Measurements from ENCODE around the gene VSTM4. TPM values are rescaled to one million over a fixed set of nuclear protein-coding genes. Genes with fewer than 3 reads are reported as not detected.

Gene VSTM4
- total RNA-seq, 3 donors from 2014 or later, result 1.5 to 13.8 (median 2.2) TPM

DNA sequence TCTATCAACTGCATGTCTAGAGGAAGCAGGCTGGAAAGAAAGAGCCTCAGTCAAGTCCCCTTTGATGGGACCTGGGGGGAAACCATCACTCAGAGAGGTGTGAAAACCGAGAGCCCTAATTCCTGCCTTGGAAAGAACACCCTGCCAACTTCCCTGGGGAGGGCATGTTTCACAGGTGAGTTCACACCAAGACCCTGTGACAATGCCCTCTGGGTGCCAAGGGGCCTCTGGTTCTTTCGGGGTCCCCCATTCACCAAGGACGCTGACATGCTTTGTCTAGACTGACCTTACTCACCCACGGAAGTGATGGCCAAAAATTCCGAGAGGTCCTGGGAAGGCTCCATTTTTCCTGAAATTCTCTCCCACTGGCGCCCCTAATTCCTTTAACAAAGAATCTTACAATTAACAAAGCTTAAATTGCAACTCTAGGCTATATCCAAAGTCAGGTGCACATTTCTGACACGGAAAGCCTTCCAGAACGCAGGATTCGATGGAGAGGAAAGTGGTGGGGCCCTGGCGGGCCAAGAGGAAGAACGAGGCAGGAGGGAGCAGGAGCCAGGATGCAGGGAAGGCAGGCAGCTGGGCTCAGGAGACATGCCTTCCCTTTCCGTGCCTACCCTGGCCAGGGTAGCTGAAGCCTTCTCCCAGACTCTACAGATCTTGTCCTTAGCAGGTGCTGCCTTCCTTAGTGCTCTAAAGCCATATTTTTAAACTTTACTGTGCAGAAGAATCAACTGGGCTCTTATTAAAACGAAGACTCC lies 23.7 kb downstream of the VSTM4 start:
- H3K4me1 ChIP-seq (ENCODE audit: low read depth), result peaks cover 2% of the 10 kb centered on the region
- DNase-seq (no peak), ATAC-seq (no peak)
- TF ChIP-seq, protein P1, sequence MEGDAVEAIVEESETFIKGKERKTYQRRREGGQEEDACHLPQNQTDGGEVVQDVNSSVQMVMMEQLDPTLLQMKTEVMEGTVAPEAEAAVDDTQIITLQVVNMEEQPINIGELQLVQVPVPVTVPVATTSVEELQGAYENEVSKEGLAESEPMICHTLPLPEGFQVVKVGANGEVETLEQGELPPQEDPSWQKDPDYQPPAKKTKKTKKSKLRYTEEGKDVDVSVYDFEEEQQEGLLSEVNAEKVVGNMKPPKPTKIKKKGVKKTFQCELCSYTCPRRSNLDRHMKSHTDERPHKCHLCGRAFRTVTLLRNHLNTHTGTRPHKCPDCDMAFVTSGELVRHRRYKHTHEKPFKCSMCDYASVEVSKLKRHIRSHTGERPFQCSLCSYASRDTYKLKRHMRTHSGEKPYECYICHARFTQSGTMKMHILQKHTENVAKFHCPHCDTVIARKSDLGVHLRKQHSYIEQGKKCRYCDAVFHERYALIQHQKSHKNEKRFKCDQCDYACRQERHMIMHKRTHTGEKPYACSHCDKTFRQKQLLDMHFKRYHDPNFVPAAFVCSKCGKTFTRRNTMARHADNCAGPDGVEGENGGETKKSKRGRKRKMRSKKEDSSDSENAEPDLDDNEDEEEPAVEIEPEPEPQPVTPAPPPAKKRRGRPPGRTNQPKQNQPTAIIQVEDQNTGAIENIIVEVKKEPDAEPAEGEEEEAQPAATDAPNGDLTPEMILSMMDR (IDR thresholded peaks at IDR 0.05), result no peak
- no peaks in the 10 kb centered on the region for H3K36me3 ChIP-seq (ENCODE audit: low read depth)
- H3K4me3 ChIP-seq, result no peak overlapping the region
- intact Hi-C loops (cut with DNase I, micrococcal nuclease), result no loop called here
- peaks cover 8% of the 10 kb centered on the region for H3K9me3 ChIP-seq

DNA sequence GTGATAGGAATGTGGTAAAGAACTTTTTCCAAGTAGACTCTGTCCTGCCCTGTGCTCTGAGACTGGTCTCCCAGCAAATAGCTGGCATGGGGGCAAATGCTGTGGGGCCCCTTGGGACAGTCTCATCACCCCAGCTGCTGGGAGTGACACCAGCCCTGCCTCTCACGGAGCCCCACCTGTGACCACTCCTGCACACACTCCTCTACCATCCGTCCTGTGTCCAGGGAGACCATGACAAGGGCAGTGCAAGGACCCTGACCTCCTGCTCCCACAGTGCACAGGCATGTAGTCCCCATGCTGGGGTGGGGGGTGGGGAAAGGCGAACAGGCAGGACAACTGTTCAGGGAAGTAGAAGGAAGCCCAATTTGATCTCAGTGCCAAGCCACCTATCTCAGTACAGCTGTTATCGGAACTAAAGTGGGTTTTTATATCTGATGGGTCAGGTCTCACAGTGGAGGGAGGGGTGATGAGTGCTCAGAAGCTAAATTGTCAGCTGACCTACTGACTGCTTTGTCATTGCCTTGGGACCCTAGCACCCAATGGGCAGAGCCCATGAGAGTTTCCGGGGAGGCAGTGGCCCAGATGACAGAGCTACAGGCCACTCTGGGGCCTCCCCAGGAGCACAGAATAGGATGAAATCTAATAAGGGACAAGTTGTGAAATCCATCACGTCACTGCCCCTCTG lies 24.5 kb downstream of the VSTM4 start:
- TF ChIP-seq, protein P1 (IDR thresholded peaks at IDR 0.05), result no peak
- Histone ChIP-seq H3K4me3 (no peak overlapping the region), H3K4me1 (ENCODE audit: low read depth) (peaks cover 2% of the 10 kb centered on the region), H3K36me3 (ENCODE audit: low read depth) (no peaks in the 10 kb centered on the region), H3K9me3 (peaks cover 10% of the 10 kb centered on the region)
- DNase-seq, result no peak
- no peak for ATAC-seq
- intact Hi-C loops (cut with DNase I, micrococcal nuclease), result no loop called here

DNA sequence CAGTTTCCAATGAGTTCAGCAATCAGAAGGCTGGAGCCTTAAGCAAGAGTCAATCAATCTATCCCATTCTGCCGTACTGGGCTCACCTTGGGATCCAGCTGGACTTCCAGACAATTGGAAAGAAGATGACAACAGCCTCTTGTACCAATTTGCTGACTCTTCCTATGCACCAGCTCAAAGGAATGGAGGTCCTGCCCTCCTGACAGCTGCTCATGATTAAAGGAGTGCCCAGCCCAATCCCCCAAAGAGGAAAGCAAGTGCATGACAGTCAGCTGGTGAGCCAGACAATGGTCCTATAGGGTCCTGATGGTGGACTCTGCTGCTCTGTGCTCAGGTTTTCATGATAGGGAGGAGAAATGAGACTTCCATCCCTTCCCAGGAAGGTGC lies 25.1 kb downstream of the VSTM4 start:
- peaks cover 2% of the 10 kb centered on the region for H3K4me1 ChIP-seq (ENCODE audit: low read depth)
- DNase-seq, result no peak

DNA sequence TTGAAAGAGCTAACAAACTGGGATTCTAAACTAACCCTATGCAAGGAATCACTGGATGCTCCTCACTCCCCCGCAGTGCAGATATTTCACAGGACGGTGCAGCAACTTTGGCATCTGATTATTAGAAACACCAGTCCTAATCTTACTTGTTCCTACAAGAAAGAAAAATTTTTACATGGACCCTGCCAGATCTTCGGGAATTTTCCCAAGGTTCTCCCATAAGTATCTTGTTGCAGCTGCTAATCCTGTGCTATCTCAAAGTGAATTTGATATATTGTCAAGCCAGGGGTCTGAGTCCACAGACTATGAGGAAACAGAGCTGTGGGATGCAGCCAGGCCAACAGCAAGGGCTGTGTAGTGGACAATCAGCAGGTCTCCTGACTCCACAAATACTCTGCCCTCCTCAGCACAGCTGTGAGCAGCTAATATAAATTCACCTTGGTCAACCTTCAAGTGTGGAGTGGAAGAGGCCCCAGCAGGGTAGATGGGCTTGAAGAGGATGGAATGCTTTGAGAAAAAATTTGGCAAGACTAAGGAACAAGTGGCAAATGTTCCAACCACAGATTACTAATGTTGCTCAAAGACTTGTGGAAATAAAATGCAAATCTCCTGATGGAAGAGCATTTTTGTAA lies 25.6 kb downstream of the VSTM4 start:
- Histone ChIP-seq H3K36me3 (ENCODE audit: low read depth) (no peaks in the 10 kb centered on the region), H3K4me1 (ENCODE audit: low read depth) (peaks cover 2% of the 10 kb centered on the region), H3K4me3 (no peak overlapping the region), H3K9me3 (peaks cover 10% of the 10 kb centered on the region)
- intact Hi-C loops (cut with DNase I, micrococcal nuclease), result no loop called here
- no peak for ATAC-seq
- TF ChIP-seq, protein P1 (IDR thresholded peaks at IDR 0.05), result no peak
- no peak for DNase-seq

More for the DNA sequence above, 25.1 kb downstream of the VSTM4 start:
- peaks cover 10% of the 10 kb centered on the region for H3K9me3 ChIP-seq
- intact Hi-C loops (cut with DNase I, micrococcal nuclease), result no loop called here
- H3K36me3 ChIP-seq (ENCODE audit: low read depth), result no peaks in the 10 kb centered on the region
- TF ChIP-seq, protein P1 (IDR thresholded peaks at IDR 0.05), result no peak
- no peak overlapping the region for H3K4me3 ChIP-seq
- no peak for ATAC-seq

DNA sequence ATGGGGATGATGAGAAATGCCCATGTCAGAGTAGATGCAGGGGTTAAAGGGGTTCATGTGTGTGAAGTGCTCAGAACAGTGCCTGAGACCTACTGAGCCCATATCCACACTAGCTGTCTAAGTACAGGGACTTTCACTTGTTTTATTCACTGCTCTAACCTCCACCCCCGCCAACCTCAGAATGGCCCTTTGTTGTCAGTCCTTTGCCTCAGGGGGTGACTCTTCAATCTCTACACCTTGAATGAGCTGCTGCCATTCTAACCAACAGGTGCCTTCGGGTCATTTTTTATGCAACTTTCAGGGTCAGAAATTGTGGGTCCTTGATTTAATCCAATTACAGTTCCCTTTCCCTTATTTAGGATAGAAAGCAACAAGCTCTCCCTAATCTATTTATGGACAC lies 26.2 kb downstream of the VSTM4 start:
- DNase-seq, result no peak
- Histone ChIP-seq H3K4me3 (no peak overlapping the region), H3K36me3 (ENCODE audit: low read depth) (no peaks in the 10 kb centered on the region), H3K9me3 (peaks cover 10% of the 10 kb centered on the region), H3K4me1 (ENCODE audit: low read depth) (peaks cover 2% of the 10 kb centered on the region)
- no peak for ATAC-seq
- TF ChIP-seq, protein P1 (IDR thresholded peaks at IDR 0.05), result no peak
- intact Hi-C loops (cut with DNase I, micrococcal nuclease), result no loop called here
